Natural killer cell treated with Interleukin-12 subunit alpha and Interleukin-12 subunit beta and Interleukin-15 and Interleukin-18, amount 100 ng/mL, for 72 hours (primary cell): ENCODE measurements around the gene ZNF423. TPM values are rescaled to one million over a fixed set of nuclear protein-coding genes. Genes with fewer than 3 reads are reported as not detected.

ENCODE experiments used
- ATAC-seq, 2 donors: fragments of 150-1000 bp; cut with Tn5 transposase in 1 of 2; sonication (Bioruptor Pico), chemical (Tn5 transposase) in 1 of 2; 2 replicates each; pipeline ENCODE4 v1.10.0; 2021
- DNase-seq: peaks from one replicate; pipeline ENCODE4 v3.0.0; 2022; ENCODE audit warnings: low spot score
- H3K27ac Mint-ChIP-seq, 2 donors: 1 replicate in 1 of 2; 2 replicates in 1 of 2; pipeline ENCODE4 v1.8.0; 2022; ENCODE audit warnings: mixed read lengths in 2 of 2, mild to moderate bottlenecking in 1 of 2, moderate library complexity in 1 of 2
- H3K27me3 Mint-ChIP-seq, 2 donors: 1 replicate in 1 of 2; 2 replicates in 1 of 2; pipeline ENCODE4 v1.8.0; 2022; ENCODE audit warnings: mixed read lengths in 2 of 2
- H3K36me3 Mint-ChIP-seq: one replicate; pipeline ENCODE4 v1.8.0; 2022; ENCODE audit warnings: mixed read lengths
- H3K4me1 Mint-ChIP-seq, 2 donors: 1 replicate in 1 of 2; 2 replicates in 1 of 2; pipeline ENCODE4 v1.8.0; 2022; ENCODE audit warnings: low read depth in 2 of 2, mixed read lengths in 2 of 2, mild to moderate bottlenecking in 1 of 2
- H3K4me3 Mint-ChIP-seq: one replicate; pipeline ENCODE4 v1.8.0; 2022; ENCODE audit warnings: mixed read lengths
- H3K9me3 Mint-ChIP-seq: 2 replicates; pipeline ENCODE4 v1.8.0; 2022; ENCODE audit warnings: mixed read lengths
- total RNA-seq, 2 donors: library from RNA; stranded (reverse); gene quantifications; one replicate each; pipeline ENCODE4 v1.2.3, GENCODE V29; 2022

The ZNF423 gene
- total RNA-seq, 2 donors from 2014 or later = not detected

GRCh38 chr16:49861299-49861698 is 5.4 kb upstream of the ZNF423 start:
- H3K27ac Mint-ChIP-seq = no peak overlapping the region
- H3K4me3 Mint-ChIP-seq = no peak overlapping the region
- H3K27me3 Mint-ChIP-seq = peaks cover 19 to 22% of the 10 kb centered on the region in 2 donors
- ATAC-seq (no peak), DNase-seq (no peak)
- peaks cover 0 to 5% of the 10 kb centered on the region in 2 donors for H3K4me1 Mint-ChIP-seq
- no peaks in the 10 kb centered on the region for H3K9me3 Mint-ChIP-seq
- no peaks in the 10 kb centered on the region for H3K36me3 Mint-ChIP-seq

GRCh38 chr16:49860593-49860992 is 4.7 kb upstream of the ZNF423 start:
- Mint-ChIP-seq H3K4me1 (peaks cover 0 to 5% of the 10 kb centered on the region in 2 donors), H3K36me3 (no peaks in the 10 kb centered on the region), H3K4me3 (no peak overlapping the region), H3K27me3 (peaks cover 19 to 22% of the 10 kb centered on the region in 2 donors), H3K27ac (no peak overlapping the region), H3K9me3 (no peaks in the 10 kb centered on the region)
- ATAC-seq = no peak
- no peak for DNase-seq

- peaks cover 0 to 5% of the 10 kb centered on the region in 2 donors for H3K4me1 Mint-ChIP-seq
- DNase-seq = no peak
- H3K27ac Mint-ChIP-seq = no peak overlapping the region
- no peaks in the 10 kb centered on the region for H3K36me3 Mint-ChIP-seq
- no peaks in the 10 kb centered on the region for H3K9me3 Mint-ChIP-seq
- peak overlapping the region; percentile 25 for H3K4me3 Mint-ChIP-seq
- H3K27me3 Mint-ChIP-seq = peaks cover 19 to 22% of the 10 kb centered on the region in 2 donors
- ATAC-seq = no peak
Observed at GRCh38 chr16:49859125-49859811, 3.4 kb upstream of the ZNF423 start.

- Mint-ChIP-seq H3K36me3 (no peaks in the 10 kb centered on the region), H3K4me3 (no peak overlapping the region), H3K27ac (no peak overlapping the region), H3K4me1 (peaks cover 0 to 5% of the 10 kb centered on the region in 2 donors), H3K9me3 (no peaks in the 10 kb centered on the region), H3K27me3 (peaks cover 24 to 30% of the 10 kb centered on the region in 2 donors)
- DNase-seq = no peak
- ATAC-seq = peak in 1 of 2 donors; percentile 3
Observed at GRCh38 chr16:49858200-49859124, 2.5 kb upstream of the ZNF423 start.

- Mint-ChIP-seq H3K4me3 (peak overlapping the region; percentile 79), H3K9me3 (no peaks in the 10 kb centered on the region), H3K36me3 (no peaks in the 10 kb centered on the region), H3K27ac (no peak overlapping the region), H3K4me1 (peaks cover 0 to 5% of the 10 kb centered on the region in 2 donors), H3K27me3 (peaks cover 27 to 36% of the 10 kb centered on the region in 2 donors)
- ATAC-seq = no peak
- no peak for DNase-seq
Observed at GRCh38 chr16:49857423-49858181, 1.7 kb upstream of the ZNF423 start.

- ATAC-seq (peak; percentile 28 to 30), DNase-seq (no peak)
- peak overlapping the region; percentile 77 for H3K4me3 Mint-ChIP-seq
- H3K36me3 Mint-ChIP-seq = no peaks in the 10 kb centered on the region
- H3K27me3 Mint-ChIP-seq = peaks cover 30 to 41% of the 10 kb centered on the region in 2 donors
- no peaks in the 10 kb centered on the region for H3K9me3 Mint-ChIP-seq
- H3K27ac Mint-ChIP-seq = no peak overlapping the region
- H3K4me1 Mint-ChIP-seq = peaks cover 0 to 5% of the 10 kb centered on the region in 2 donors
Observed at GRCh38 chr16:49856672-49857330, 889 bp upstream of the ZNF423 start.

GRCh38 chr16:49855280-49855821 is 561 bp downstream of the ZNF423 start:
- DNase-seq = peak; percentile 81
- peak; percentile 86 to 89 for ATAC-seq
- no peaks in the 10 kb centered on the region for H3K9me3 Mint-ChIP-seq
- H3K4me1 Mint-ChIP-seq = peaks cover 0 to 5% of the 10 kb centered on the region in 2 donors
- H3K27ac Mint-ChIP-seq = no peak overlapping the region
- H3K27me3 Mint-ChIP-seq = peaks cover 33 to 39% of the 10 kb centered on the region in 2 donors
- peak overlapping the region; percentile 39 for H3K4me3 Mint-ChIP-seq
- H3K36me3 Mint-ChIP-seq = no peaks in the 10 kb centered on the region

- H3K36me3 Mint-ChIP-seq = no peaks in the 10 kb centered on the region
- H3K4me3 Mint-ChIP-seq = no peak overlapping the region
- H3K27ac Mint-ChIP-seq = no peak overlapping the region
- no peaks in the 10 kb centered on the region for H3K9me3 Mint-ChIP-seq
- ATAC-seq = peak; percentile 34 to 53
- peaks cover 31 to 44% of the 10 kb centered on the region in 2 donors for H3K27me3 Mint-ChIP-seq
- no peak for DNase-seq
- peaks cover 0 to 5% of the 10 kb centered on the region in 2 donors for H3K4me1 Mint-ChIP-seq
Observed at GRCh38 chr16:49854796-49855203, 1.1 kb downstream of the ZNF423 start.

- Mint-ChIP-seq H3K4me1 (peaks cover 0 to 5% of the 10 kb centered on the region in 2 donors), H3K27ac (no peak overlapping the region), H3K27me3 (peaks cover 26 to 49% of the 10 kb centered on the region in 2 donors), H3K9me3 (no peaks in the 10 kb centered on the region), H3K36me3 (no peaks in the 10 kb centered on the region), H3K4me3 (peak overlapping the region; percentile 48)
- no peak for DNase-seq
- no peak for ATAC-seq
Observed at GRCh38 chr16:49854188-49854795, 1.6 kb downstream of the ZNF423 start.

GRCh38 chr16:49852279-49852678 is 3.6 kb downstream of the ZNF423 start:
- no peak overlapping the region for H3K4me3 Mint-ChIP-seq
- no peaks in the 10 kb centered on the region for H3K9me3 Mint-ChIP-seq
- H3K4me1 Mint-ChIP-seq = peaks cover 0 to 2% of the 10 kb centered on the region in 2 donors
- H3K27me3 Mint-ChIP-seq = peaks cover 24 to 46% of the 10 kb centered on the region in 2 donors
- DNase-seq (no peak), ATAC-seq (no peak)
- no peak overlapping the region for H3K27ac Mint-ChIP-seq
- H3K36me3 Mint-ChIP-seq = no peaks in the 10 kb centered on the region

GRCh38 chr16:49851468-49851787 is 4.5 kb downstream of the ZNF423 start:
- Mint-ChIP-seq H3K27me3 (peaks cover 22 to 50% of the 10 kb centered on the region in 2 donors), H3K4me1 (no peaks in the 10 kb centered on the region), H3K27ac (no peak overlapping the region), H3K36me3 (no peaks in the 10 kb centered on the region), H3K9me3 (no peaks in the 10 kb centered on the region), H3K4me3 (no peak overlapping the region)
- DNase-seq = no peak
- no peak for ATAC-seq

GRCh38 chr16:49850558-49851467 is 5.1 kb downstream of the ZNF423 start:
- Mint-ChIP-seq H3K4me3 (no peak overlapping the region), H3K4me1 (no peaks in the 10 kb centered on the region), H3K27ac (no peak overlapping the region), H3K36me3 (no peaks in the 10 kb centered on the region), H3K9me3 (no peaks in the 10 kb centered on the region), H3K27me3 (peaks cover 22 to 50% of the 10 kb centered on the region in 2 donors)
- no peak for DNase-seq
- ATAC-seq = no peak
